Ramos (cell line): ENCODE measurements around the gene PTPRT.

Source experiments
- in situ Hi-C: fragments of 300-500 bp; cut with MboI; formaldehyde crosslinking; loops from one replicate; pipeline ENCODE4 v1.14.3; 2022; ENCODE audit warnings: low sequenced_read_pairs; ENCODE audit not compliant: unreplicated experiment

Gene PTPRT

DNA sequence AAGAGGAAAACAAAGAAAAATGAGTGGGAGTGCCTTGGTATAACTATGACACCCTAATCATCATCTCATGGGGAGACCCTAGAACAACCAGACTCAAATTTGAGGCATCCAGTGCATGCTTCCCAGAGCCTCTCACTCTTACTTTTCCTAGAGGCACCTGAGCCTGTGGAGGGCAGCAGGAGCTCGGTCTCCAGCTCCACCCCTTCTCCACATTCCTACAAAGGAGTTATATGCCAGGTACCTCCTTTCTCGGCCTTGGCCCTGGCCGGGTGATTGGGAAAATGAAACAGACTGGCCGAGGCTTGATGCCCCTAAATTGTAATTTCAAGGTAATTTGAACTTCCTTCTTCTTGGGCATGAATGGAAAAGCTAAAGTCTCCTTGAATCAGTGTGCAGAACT lies 810.3 kb downstream of the PTPRT start:
- in situ Hi-C loops = no loop called here

DNA sequence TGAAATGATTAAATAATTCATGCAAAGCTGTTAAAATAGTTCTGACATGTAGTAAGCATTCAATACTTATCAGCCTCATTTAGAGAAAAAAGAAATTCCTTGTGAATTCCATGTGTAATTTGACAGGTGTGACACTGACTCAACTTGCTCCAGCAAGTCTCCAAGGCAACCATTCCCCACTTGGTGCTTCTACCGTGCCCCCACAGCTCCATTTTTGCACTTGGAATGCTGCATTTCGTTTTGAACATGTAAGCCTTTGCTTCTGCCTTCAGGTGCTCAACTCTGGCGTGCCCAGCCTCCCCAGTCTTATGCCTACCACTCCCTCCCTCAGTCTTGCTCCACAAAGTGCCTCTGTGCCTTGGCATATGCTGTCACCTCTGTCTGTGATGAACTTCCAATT lies 810.9 kb downstream of the PTPRT start:
- in situ Hi-C loops = no loop called here

- in situ Hi-C loops = no loop called here
These were observed 813.6 kb downstream of the PTPRT start for GRCh38 chr20:42376131-42376530.

GRCh38 chr20:42373049-42373448 lies 816.7 kb downstream of the PTPRT start:
- in situ Hi-C loops = no loop called here

DNA sequence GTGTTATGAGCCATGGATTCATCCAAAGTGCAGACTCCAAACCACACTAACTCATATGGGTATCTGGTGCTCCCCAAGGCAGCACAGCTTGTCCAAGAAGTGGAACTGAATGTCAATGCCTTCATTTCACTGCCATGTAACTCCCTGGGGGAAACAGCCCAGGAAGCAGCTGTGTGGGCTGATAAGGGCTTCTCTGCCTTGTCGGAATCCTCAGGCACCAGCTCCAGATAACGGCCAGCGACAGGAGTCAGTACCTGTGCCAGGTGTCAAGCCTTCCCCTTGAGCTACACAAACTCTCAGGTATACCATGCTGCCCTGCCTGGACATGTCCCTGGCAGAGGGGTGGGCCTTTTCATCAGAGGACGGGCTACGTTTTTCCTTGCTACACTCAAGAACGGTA lies 819.6 kb downstream of the PTPRT start:
- in situ Hi-C loops = no loop called here

GRCh38 chr20:42368910-42369309 lies 820.8 kb downstream of the PTPRT start:
- in situ Hi-C loops = no loop called here

DNA sequence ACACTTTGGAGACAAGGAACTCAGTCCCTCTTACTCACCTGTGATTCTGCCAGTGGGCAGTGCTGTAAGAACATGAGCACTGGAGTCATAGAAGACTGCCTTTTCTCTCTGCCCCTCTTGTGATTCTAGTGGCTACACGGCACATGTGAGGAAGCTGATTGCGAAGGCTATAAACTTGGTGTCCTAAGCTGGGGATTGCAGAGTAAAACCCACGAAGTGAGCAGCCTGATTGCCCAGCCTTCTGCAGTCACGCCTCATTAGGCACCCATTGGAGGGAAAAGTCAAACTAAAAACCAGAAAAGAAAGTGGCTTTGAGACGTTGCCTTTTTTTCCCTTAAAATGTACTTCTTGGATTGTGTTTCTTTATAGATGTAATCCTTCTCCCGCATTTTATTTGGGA lies 823.1 kb downstream of the PTPRT start:
- in situ Hi-C loops = no loop called here

DNA sequence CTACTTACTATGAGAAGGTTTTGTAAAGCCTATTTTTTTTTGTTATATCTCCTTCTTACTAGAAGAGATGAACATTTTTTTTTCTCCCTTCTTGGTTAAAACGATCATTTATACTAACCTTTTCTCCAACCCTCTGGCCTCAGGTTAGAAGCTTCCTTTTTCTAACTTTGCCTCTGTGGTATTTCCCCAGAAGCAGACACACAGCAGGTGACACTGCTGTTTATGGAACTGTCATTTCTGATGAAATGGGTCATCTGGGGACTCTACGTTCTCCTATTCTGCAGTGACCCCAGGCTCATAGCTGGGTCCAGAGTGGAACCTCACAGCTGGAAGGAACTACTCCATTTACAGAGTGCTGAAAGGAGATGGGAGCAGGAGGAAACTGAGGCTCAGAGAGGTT lies 825.3 kb downstream of the PTPRT start:
- in situ Hi-C loops = no loop called here

- in situ Hi-C loops = no loop called here
These were observed 828.2 kb downstream of the PTPRT start for GRCh38 chr20:42361402-42361970.

DNA sequence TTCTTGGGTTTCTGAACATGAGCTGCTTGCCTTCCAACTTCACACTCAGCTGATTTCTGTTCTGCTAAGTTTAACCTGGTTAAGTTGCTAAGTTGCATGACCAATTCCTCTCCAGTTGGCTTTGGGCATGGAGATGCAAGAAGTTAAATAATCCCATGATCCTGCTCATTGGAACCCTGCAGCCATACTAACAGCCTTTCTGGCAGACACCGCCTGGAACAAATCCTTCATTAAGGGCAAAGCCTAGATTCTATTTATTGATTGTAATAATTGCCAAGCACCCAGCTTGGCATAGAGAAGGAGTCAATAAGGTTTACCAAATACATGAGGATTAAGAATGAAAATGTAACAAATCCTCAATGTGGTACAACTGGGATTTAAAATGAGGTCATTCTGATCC lies 829.1 kb downstream of the PTPRT start:
- in situ Hi-C loops = no loop called here

DNA sequence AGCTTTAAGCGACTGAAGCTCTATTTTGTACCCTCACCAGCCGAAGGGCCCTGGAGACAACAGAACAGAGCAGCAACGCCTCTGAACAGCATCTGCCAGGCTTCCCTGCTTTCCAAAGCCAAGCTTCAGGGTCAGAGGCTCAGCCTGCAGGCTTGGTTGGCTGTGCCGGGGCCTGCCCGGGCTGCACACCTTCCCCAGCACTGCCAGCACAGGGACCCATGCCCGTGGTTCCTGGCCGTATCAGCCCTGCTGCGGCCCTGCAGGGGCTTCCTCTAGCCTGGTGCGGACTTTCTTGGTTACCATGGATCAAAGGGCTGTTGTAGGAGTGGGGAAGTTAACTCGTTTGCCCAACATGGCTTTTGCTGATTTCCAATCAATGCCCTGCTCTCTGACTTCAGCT lies 830.1 kb downstream of the PTPRT start:
- in situ Hi-C loops = no loop called here

DNA sequence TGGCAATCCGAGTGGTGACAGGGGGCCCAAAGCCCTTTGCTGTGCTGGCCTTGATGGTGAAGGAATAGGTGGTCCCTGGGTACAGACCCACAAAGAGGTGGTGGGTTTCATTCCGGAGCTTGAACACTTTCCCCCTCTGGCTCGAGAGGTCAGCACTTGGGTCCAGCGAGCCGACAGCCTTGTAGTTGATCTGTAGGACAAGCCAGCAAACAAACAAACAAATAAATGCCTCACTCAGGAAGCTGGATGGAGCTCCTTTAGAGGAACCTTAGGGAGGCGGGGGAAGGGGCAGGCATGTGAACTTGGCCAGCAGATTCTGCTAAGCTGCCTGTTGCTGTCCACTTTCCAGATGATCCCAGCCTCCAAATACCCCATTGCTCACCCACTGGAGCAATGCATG lies 837.6 kb downstream of the PTPRT start:
- in situ Hi-C loops = no loop called here

DNA sequence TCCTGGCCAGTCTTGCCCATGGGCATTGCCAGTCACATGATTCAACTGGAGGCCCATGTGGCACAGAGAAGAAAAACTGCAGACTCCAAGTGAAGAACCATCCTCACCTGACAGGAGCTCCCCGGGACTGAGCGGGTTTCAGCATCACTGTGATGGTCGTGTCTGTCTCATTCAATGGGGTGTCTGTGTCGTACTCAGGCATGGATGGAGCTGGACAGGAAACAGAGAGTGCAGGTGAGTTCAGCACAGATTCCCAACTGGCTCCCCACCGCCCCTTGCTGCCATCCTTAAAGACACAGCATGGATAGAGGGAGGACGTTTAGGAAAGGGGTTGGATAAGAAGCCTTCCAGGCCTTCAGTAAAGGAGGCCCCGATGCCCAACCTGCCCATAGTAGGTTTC lies 839.2 kb downstream of the PTPRT start:
- in situ Hi-C loops = no loop called here

DNA sequence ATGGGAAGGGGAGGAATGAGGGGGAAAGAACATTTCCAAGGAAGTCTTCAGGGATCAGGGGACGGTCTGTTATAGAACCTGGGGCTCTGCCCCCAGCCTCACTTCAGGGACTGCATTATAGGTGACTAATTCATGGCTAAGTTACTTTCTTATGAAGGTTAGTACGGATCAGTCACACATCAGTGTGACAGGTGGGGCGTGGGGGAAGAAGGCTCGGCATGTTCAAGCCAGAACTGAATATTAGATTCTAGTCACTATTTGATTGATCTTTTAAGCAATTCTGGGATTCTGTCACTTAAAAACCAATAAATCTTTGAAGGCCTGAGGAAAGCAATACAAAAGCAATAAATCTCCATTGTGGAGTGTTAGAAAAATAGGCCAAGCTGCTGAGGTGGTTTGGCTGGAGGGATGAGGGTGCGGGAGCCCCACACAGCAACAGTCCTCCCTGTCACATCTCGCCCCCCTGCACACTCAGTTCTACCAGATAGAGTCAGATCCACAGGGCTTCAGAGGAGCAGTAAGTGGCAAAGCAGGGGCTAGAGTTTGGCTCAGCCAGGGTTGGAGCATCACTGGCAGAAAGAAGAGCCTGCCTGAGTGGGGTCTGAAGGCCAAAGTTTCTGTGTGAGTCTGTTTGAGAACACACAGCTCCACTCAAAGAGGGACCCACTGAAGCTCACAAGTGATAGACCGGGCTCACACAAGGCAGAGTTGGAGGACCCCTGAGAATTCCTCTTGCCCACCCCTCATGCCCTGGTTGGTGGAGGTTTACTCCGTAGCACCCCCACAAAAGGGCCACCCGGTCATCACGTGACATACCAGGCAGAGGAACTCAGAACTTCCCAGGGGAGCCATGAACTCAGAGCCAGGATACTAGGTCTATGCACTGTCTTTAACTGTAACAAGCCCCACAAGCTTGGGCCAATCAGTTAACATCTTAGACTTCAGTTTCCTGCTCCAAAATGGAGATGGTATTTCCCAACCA lies 843.2 kb downstream of the PTPRT start:
- in situ Hi-C loops = no loop called here

DNA sequence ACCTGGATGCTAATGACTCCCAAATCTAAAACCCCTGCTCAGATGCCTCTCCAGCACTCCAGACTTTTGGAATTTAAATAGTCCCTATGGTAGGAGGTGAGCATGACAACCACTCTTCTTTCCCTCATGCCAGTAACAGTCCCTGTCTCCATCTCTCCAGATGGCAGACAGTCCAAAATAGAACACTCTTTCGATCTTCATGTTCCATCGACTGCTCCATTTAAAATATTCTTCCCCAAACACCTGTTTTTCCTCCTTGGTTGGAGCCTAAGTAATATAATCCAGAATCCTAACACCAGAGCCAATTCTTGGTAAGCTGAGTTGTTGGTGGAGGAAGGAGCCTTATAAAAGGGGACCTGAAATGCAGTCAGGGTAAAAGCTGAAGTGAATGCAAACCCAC lies 848.1 kb downstream of the PTPRT start:
- in situ Hi-C loops = no loop called here

GRCh38 chr20:42340368-42340767 lies 849.3 kb downstream of the PTPRT start:
- in situ Hi-C loops = no loop called here

- in situ Hi-C loops = no loop called here
These were observed 851.2 kb downstream of the PTPRT start for GRCh38 chr20:42338294-42339201.

GRCh38 chr20:42336576-42336975 lies 853.1 kb downstream of the PTPRT start:
- in situ Hi-C loops = no loop called here

- in situ Hi-C loops = no loop called here
These were observed 870.3 kb downstream of the PTPRT start for GRCh38 chr20:42319252-42320013.

DNA sequence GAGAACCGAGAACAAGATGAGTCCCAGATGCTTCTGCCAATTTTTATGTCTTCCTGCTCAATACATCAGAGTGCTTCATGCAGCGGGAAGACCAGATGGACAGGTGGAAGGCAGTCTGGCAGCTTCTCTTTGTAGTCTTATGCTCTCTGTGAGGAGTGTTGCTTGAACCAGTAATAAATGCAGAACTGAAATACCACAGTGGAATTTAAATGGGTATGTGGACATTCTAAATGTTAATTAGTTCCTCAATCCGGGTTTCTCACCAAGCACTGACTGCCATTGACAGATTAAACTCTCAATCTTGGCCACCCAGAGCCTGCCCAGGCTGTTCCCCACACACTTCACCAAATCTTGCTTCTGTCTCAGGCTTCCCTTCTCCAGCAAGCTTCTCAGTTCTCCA lies 876.0 kb downstream of the PTPRT start:
- in situ Hi-C loops = no loop called here
